Measurements from ENCODE around the gene NEK5. TPM values are rescaled to one million over a fixed set of nuclear protein-coding genes. Genes with fewer than 3 reads are reported as not detected.

NEK5 gene
- total and polyA plus RNA-seq, 2 experiments from 2014 or later: 1.2 to 1.3 TPM

GRCh38 chr13:52011632-52012511, 117.0 kb downstream of the NEK5 start, which contains the start of gene ALG11:
TSS of gene ALG11 (plus strand) at chr13:52012398. CDS start at chr13:52012419, 21 bp downstream.
- Histone ChIP-seq H3K9me3 (ENCODE audit: low read depth) (no peaks in the 10 kb centered on the region), H3K36me3 (replicated peaks; ENCODE audit: insufficient read depth, low read depth) (no peaks in the 10 kb centered on the region), H3K4me1 (ENCODE audit: insufficient read depth) (peaks cover 24% of the 10 kb centered on the region), H3K79me2 (peaks cover 91% of the 10 kb centered on the region), H2AFZ (peak within 1 kb of the TSS; percentile 71), H3K4me2 (peak within 1 kb of the TSS; percentile 89), H3K27ac (peak within 1 kb of the TSS; percentile 72), H3K27me3 (no peaks in the 10 kb centered on the region), H3K9me2 (replicated peaks; ENCODE audit: insufficient read depth) (no peaks in the 10 kb centered on the region), H3K4me3 (peak within 1 kb of the TSS; percentile 51), H4K20me1 (ENCODE audit: insufficient read depth, poor library complexity, severe bottlenecking) (no peaks in the 10 kb centered on the region)
- peak; percentile 99 for DNase-seq (ENCODE audit: low spot score)
- 1% methylated on average over 57 of the region's 82 CpGs for WGBS (ENCODE audit: low lambda C conversion rate, missing lambda C conversion rate)
- TF ChIP-seq, protein P1, sequence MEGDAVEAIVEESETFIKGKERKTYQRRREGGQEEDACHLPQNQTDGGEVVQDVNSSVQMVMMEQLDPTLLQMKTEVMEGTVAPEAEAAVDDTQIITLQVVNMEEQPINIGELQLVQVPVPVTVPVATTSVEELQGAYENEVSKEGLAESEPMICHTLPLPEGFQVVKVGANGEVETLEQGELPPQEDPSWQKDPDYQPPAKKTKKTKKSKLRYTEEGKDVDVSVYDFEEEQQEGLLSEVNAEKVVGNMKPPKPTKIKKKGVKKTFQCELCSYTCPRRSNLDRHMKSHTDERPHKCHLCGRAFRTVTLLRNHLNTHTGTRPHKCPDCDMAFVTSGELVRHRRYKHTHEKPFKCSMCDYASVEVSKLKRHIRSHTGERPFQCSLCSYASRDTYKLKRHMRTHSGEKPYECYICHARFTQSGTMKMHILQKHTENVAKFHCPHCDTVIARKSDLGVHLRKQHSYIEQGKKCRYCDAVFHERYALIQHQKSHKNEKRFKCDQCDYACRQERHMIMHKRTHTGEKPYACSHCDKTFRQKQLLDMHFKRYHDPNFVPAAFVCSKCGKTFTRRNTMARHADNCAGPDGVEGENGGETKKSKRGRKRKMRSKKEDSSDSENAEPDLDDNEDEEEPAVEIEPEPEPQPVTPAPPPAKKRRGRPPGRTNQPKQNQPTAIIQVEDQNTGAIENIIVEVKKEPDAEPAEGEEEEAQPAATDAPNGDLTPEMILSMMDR (IDR thresholded peaks at IDR 0.05; ENCODE audit: poor library complexity): no peak
- TF ChIP-seq EZH2phosphoT487 (IDR thresholded peaks at IDR 0.05; ENCODE audit: low read depth, severe bottlenecking, unreplicated experiment) (no peak), EZH2 (IDR thresholded peaks at IDR 0.05; ENCODE audit: borderline replicate concordance) (no peak)

DNA sequence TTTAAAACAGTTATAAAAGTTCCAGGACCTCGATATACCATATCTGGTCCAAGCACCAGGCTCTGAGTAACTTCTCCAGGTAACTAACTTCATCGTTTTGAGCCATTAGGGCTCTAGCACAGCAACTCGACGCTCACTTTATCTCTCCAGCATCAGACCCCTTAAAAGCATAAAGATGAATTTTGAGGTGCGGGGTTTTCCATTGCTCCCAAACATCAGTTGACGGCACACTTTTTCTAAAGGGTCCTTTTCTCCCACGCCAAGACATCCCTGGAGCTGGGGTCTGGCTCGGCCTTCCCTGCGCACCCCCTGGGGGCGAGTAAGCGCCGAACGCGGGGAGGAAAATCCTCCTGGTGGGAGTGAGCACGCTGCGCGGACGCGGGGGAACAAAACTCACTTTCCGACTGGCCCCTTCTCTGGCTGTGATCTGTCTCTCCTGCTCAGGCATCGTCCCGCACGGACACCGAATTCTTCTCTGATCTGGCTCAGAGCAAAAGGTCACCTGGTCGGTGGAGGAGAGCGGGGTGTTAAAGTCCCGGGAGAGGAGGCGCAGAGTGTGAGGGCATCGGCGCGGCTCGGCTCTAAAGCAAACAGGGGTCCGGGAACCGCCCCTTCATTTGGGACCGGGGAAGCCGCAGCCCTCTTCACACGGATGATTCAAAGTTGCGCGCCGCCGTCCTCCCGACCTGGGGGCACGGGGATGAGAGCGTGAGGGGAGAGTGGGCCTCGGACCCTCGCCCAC, 117.8 kb downstream of the NEK5 start, which contains the start of gene ATP7B:
TSS of gene ATP7B (minus strand) at position 561 of the 742 bp plus-strand sequence. CDS start at position 448, 113 bp downstream.
- no peaks in the 10 kb centered on the region for H3K9me2 ChIP-seq (replicated peaks; ENCODE audit: insufficient read depth)
- peak within 1 kb of the TSS; percentile 71 for H2AFZ ChIP-seq
- H3K36me3 ChIP-seq (replicated peaks; ENCODE audit: insufficient read depth, low read depth): no peaks in the 10 kb centered on the region
- peaks cover 89% of the 10 kb centered on the region for H3K79me2 ChIP-seq
- TF ChIP-seq, protein P1 (IDR thresholded peaks at IDR 0.05; ENCODE audit: poor library complexity): peak; percentile 32
- TF ChIP-seq EZH2 (IDR thresholded peaks at IDR 0.05; ENCODE audit: borderline replicate concordance) (no peak), EZH2phosphoT487 (IDR thresholded peaks at IDR 0.05; ENCODE audit: low read depth, severe bottlenecking, unreplicated experiment) (no peak)
- H3K4me2 ChIP-seq: peak within 1 kb of the TSS; percentile 89
- peak within 1 kb of the TSS; percentile 51 for H3K4me3 ChIP-seq
- peaks cover 28% of the 10 kb centered on the region for H3K4me1 ChIP-seq (ENCODE audit: insufficient read depth)
- H3K27me3 ChIP-seq: no peaks in the 10 kb centered on the region
- H3K9me3 ChIP-seq (ENCODE audit: low read depth): no peaks in the 10 kb centered on the region
- H4K20me1 ChIP-seq (ENCODE audit: insufficient read depth, poor library complexity, severe bottlenecking): no peaks in the 10 kb centered on the region
- 4% methylated on average over 45 of the region's 46 CpGs for WGBS (ENCODE audit: low lambda C conversion rate, missing lambda C conversion rate)
- peak within 1 kb of the TSS; percentile 72 for H3K27ac ChIP-seq
- DNase-seq (ENCODE audit: low spot score): peak; percentile 43

GRCh38 chr13:52009946-52010345, 118.9 kb downstream of the NEK5 start:
- Histone ChIP-seq H3K9me2 (replicated peaks; ENCODE audit: insufficient read depth) (no peaks in the 10 kb centered on the region), H3K4me2 (peak overlapping the region; percentile 89), H2AFZ (no peak overlapping the region), H3K9me3 (ENCODE audit: low read depth) (no peaks in the 10 kb centered on the region), H4K20me1 (ENCODE audit: insufficient read depth, poor library complexity, severe bottlenecking) (no peaks in the 10 kb centered on the region), H3K4me3 (peak overlapping the region; percentile 51), H3K79me2 (peaks cover 89% of the 10 kb centered on the region), H3K27me3 (no peaks in the 10 kb centered on the region), H3K27ac (no peak overlapping the region), H3K36me3 (replicated peaks; ENCODE audit: insufficient read depth, low read depth) (no peaks in the 10 kb centered on the region), H3K4me1 (ENCODE audit: insufficient read depth) (peaks cover 35% of the 10 kb centered on the region)
- DNase-seq (ENCODE audit: low spot score): no peak
- WGBS (ENCODE audit: low lambda C conversion rate, missing lambda C conversion rate): 33% methylated on average over 6 of the region's 6 CpGs
- TF ChIP-seq EZH2 (IDR thresholded peaks at IDR 0.05; ENCODE audit: borderline replicate concordance) (no peak), EZH2phosphoT487 (IDR thresholded peaks at IDR 0.05; ENCODE audit: low read depth, severe bottlenecking, unreplicated experiment) (no peak)
- TF ChIP-seq, protein P1 (IDR thresholded peaks at IDR 0.05; ENCODE audit: poor library complexity): no peak

All from hepatocyte (in vitro differentiated cells).